Nephron (organoid): ENCODE measurements around the gene MMP17.

Experiments
- H3K27ac Mint-ChIP-seq, 3 experiments: 2 replicates each; pipeline ENCODE4 v1.8.0; 2020; ENCODE audit warnings: mixed read lengths in 3 of 3, mild to moderate bottlenecking in 2 of 3, moderate library complexity in 1 of 3
- H3K27me3 Mint-ChIP-seq: 2 replicates; pipeline ENCODE4 v1.8.0; 2021; ENCODE audit warnings: low read depth, mild to moderate bottlenecking, moderate library complexity, mixed read lengths
- H3K36me3 Mint-ChIP-seq: 2 replicates; pipeline ENCODE4 v1.8.0; 2020; ENCODE audit warnings: low read depth, mixed read lengths
- H3K4me1 Mint-ChIP-seq: 2 replicates; pipeline ENCODE4 v1.8.0; 2020; ENCODE audit warnings: mixed read lengths
- H3K4me3 Mint-ChIP-seq, 3 experiments: 2 replicates each; pipeline ENCODE4 v1.8.0; 2020; ENCODE audit warnings: mild to moderate bottlenecking in 3 of 3, mixed read lengths in 3 of 3, moderate library complexity in 2 of 3
- H3K9me3 Mint-ChIP-seq: 2 replicates; pipeline ENCODE4 v1.8.0; 2020; ENCODE audit warnings: mixed read lengths
- CTCF ChIP-seq, 3 experiments: fragments of 200-600 bp; sonication (generic); IDR thresholded peaks; one replicate each; pipeline ENCODE4 v1.5.0; 2021; ENCODE audit warnings: antibody characterized with exemption in 3 of 3; ENCODE audit not compliant: unreplicated experiment in 3 of 3

The MMP17 gene

GRCh38 chr12:131785763-131786330, 42.3 kb upstream of the MMP17 start:
- Mint-ChIP-seq H3K4me3 (no peak overlapping the region), H3K36me3 (peaks cover 56% of the 10 kb centered on the region), H3K27ac (no peak overlapping the region), H3K9me3 (peaks cover 3% of the 10 kb centered on the region), H3K4me1 (peaks cover 6% of the 10 kb centered on the region), H3K27me3 (no peaks in the 10 kb centered on the region)
- TF ChIP-seq CTCF (IDR thresholded peaks at IDR 0.05; ENCODE audit: unreplicated experiment in 3 of 3) = no peak

GRCh38 chr12:131786331-131786730, 41.9 kb upstream of the MMP17 start:
- H3K4me3 Mint-ChIP-seq = no peak overlapping the region
- peaks cover 3% of the 10 kb centered on the region for H3K9me3 Mint-ChIP-seq
- H3K27ac Mint-ChIP-seq = no peak overlapping the region
- no peaks in the 10 kb centered on the region for H3K27me3 Mint-ChIP-seq
- no peak for TF ChIP-seq CTCF (IDR thresholded peaks at IDR 0.05; ENCODE audit: unreplicated experiment in 3 of 3)
- H3K36me3 Mint-ChIP-seq = peaks cover 61% of the 10 kb centered on the region
- peaks cover 6% of the 10 kb centered on the region for H3K4me1 Mint-ChIP-seq

GRCh38 chr12:131787143-131787660, 41.0 kb upstream of the MMP17 start:
- peaks cover 64% of the 10 kb centered on the region for H3K36me3 Mint-ChIP-seq
- peaks cover 6% of the 10 kb centered on the region for H3K4me1 Mint-ChIP-seq
- H3K27ac Mint-ChIP-seq = no peak overlapping the region
- no peak overlapping the region for H3K4me3 Mint-ChIP-seq
- H3K27me3 Mint-ChIP-seq = no peaks in the 10 kb centered on the region
- TF ChIP-seq CTCF (IDR thresholded peaks at IDR 0.05; ENCODE audit: unreplicated experiment in 3 of 3) = no peak
- peaks cover 3% of the 10 kb centered on the region for H3K9me3 Mint-ChIP-seq

GRCh38 chr12:131788070-131788469, 40.1 kb upstream of the MMP17 start:
- Mint-ChIP-seq H3K27ac (no peak overlapping the region), H3K4me3 (no peak overlapping the region), H3K27me3 (no peaks in the 10 kb centered on the region), H3K4me1 (peaks cover 6% of the 10 kb centered on the region), H3K9me3 (peaks cover 3% of the 10 kb centered on the region), H3K36me3 (peaks cover 70% of the 10 kb centered on the region)
- no peak for TF ChIP-seq CTCF (IDR thresholded peaks at IDR 0.05; ENCODE audit: unreplicated experiment in 3 of 3)

- peaks cover 72% of the 10 kb centered on the region for H3K36me3 Mint-ChIP-seq
- no peak overlapping the region for H3K27ac Mint-ChIP-seq
- TF ChIP-seq CTCF (IDR thresholded peaks at IDR 0.05; ENCODE audit: unreplicated experiment in 3 of 3) = no peak
- no peak overlapping the region for H3K4me3 Mint-ChIP-seq
- H3K27me3 Mint-ChIP-seq = no peaks in the 10 kb centered on the region
- no peaks in the 10 kb centered on the region for H3K4me1 Mint-ChIP-seq
- peaks cover 3% of the 10 kb centered on the region for H3K9me3 Mint-ChIP-seq
Observed at GRCh38 chr12:131789638-131790037, 38.6 kb upstream of the MMP17 start.
